ENCODE results near the gene ANO10. TPM values are rescaled to one million over a fixed set of nuclear protein-coding genes. Genes with fewer than 3 reads are reported as not detected.

The ANO10 gene
- total RNA-seq, 1 experiment from 2014 or later: 9.7 TPM

GRCh38 chr3:43612419-43612818 is 9.4 kb downstream of the ANO10 start:
- CTCF ChIA-PET: no interaction called here
- Histone ChIP-seq H3K4me3 (ENCODE audit: low read depth, low read length, poor library complexity, severe bottlenecking) (no peak overlapping the region), H3K9me3 (ENCODE audit: low read depth, low read length, poor library complexity, severe bottlenecking) (no peaks in the 10 kb centered on the region), H3K27ac (ENCODE audit: low read depth, low read length, poor library complexity, severe bottlenecking) (no peak overlapping the region), H3K27me3 (replicated peaks; ENCODE audit: insufficient read depth, low read depth, low read length, poor library complexity) (no peaks in the 10 kb centered on the region), H3K36me3 (ENCODE audit: insufficient read depth, low read length, poor library complexity, severe bottlenecking) (no peaks in the 10 kb centered on the region), H3K4me1 (ENCODE audit: insufficient read depth, low read length, poor library complexity, severe bottlenecking) (no peaks in the 10 kb centered on the region)
- intact Hi-C loops (cut with micrococcal nuclease; ENCODE audit: unreplicated experiment): no loop called here
- POLR2A ChIA-PET (ENCODE audit: low non-redundant PET): no interaction called here
- no peak for DNase-seq (ENCODE audit: low spot score)
- TF ChIP-seq CTCF (conservative IDR thresholded peaks at IDR 0.05; ENCODE audit: low read depth, low read length) (no peak), EZH2 (IDR thresholded peaks at IDR 0.05; ENCODE audit: borderline replicate concordance, low read depth, low read length, poor library complexity, severe bottlenecking) (no peak)
- BruUV-seq (replicated peaks): no TSS peak

GRCh38 chr3:43609406-43609805 is 12.4 kb downstream of the ANO10 start:
- no peaks in the 10 kb centered on the region for H3K27me3 ChIP-seq (replicated peaks; ENCODE audit: insufficient read depth, low read depth, low read length, poor library complexity)
- no peaks in the 10 kb centered on the region for H3K4me1 ChIP-seq (ENCODE audit: insufficient read depth, low read length, poor library complexity, severe bottlenecking)
- CTCF ChIA-PET: no interaction called here
- H3K36me3 ChIP-seq (ENCODE audit: insufficient read depth, low read length, poor library complexity, severe bottlenecking): no peaks in the 10 kb centered on the region
- intact Hi-C loops (cut with micrococcal nuclease; ENCODE audit: unreplicated experiment): no loop called here
- TF ChIP-seq CTCF (conservative IDR thresholded peaks at IDR 0.05; ENCODE audit: low read depth, low read length) (no peak), EZH2 (IDR thresholded peaks at IDR 0.05; ENCODE audit: borderline replicate concordance, low read depth, low read length, poor library complexity, severe bottlenecking) (no peak)
- no TSS peak for BruUV-seq (replicated peaks)
- no peaks in the 10 kb centered on the region for H3K9me3 ChIP-seq (ENCODE audit: low read depth, low read length, poor library complexity, severe bottlenecking)
- POLR2A ChIA-PET (ENCODE audit: low non-redundant PET): no interaction called here
- DNase-seq (ENCODE audit: low spot score): no peak
- no peak overlapping the region for H3K4me3 ChIP-seq (ENCODE audit: low read depth, low read length, poor library complexity, severe bottlenecking)
- H3K27ac ChIP-seq (ENCODE audit: low read depth, low read length, poor library complexity, severe bottlenecking): no peak overlapping the region

GRCh38 chr3:43608751-43609150 is 13.1 kb downstream of the ANO10 start:
- ChIA-PET CTCF (no interaction called here), POLR2A (ENCODE audit: low non-redundant PET) (no interaction called here)
- Histone ChIP-seq H3K9me3 (ENCODE audit: low read depth, low read length, poor library complexity, severe bottlenecking) (no peaks in the 10 kb centered on the region), H3K4me3 (ENCODE audit: low read depth, low read length, poor library complexity, severe bottlenecking) (no peak overlapping the region), H3K27me3 (replicated peaks; ENCODE audit: insufficient read depth, low read depth, low read length, poor library complexity) (no peaks in the 10 kb centered on the region), H3K27ac (ENCODE audit: low read depth, low read length, poor library complexity, severe bottlenecking) (no peak overlapping the region), H3K36me3 (ENCODE audit: insufficient read depth, low read length, poor library complexity, severe bottlenecking) (no peaks in the 10 kb centered on the region), H3K4me1 (ENCODE audit: insufficient read depth, low read length, poor library complexity, severe bottlenecking) (no peaks in the 10 kb centered on the region)
- no peak for DNase-seq (ENCODE audit: low spot score)
- TF ChIP-seq CTCF (conservative IDR thresholded peaks at IDR 0.05; ENCODE audit: low read depth, low read length): no peak
- TF ChIP-seq EZH2 (IDR thresholded peaks at IDR 0.05; ENCODE audit: borderline replicate concordance, low read depth, low read length, poor library complexity, severe bottlenecking): no peak
- no TSS peak for BruUV-seq (replicated peaks)
- intact Hi-C loops (cut with micrococcal nuclease; ENCODE audit: unreplicated experiment): no loop called here
